ENCODE measurements around the gene RPGRIP1. TPM values are rescaled to one million over a fixed set of nuclear protein-coding genes. Genes with fewer than 3 reads are reported as not detected.
A peak's percentile ranks its signal among the peaks of the same experiment; 100 is the strongest.

The RPGRIP1 gene
- total RNA-seq, 2 experiments from 2014 or later, result not detected

- H3K9me3 Mint-ChIP-seq, result no peaks in the 10 kb centered on the region
- peaks cover 88% of the 10 kb centered on the region for H3K36me3 Mint-ChIP-seq (ENCODE audit: low read depth)
- no peak for TF ChIP-seq CTCF (IDR thresholded peaks at IDR 0.05)
- peak overlapping the region; percentile 100 for H3K27ac Mint-ChIP-seq
- CTCF ChIA-PET, result interaction anchor here (1.2 kb wide), 1 partner anchor 20 kb away, joined by 3 read pairs; no protein-coding TSS in a partner anchor
- peaks cover 76% of the 10 kb centered on the region for H3K4me1 Mint-ChIP-seq (ENCODE audit: low read depth)
- POLR2A ChIA-PET, result interaction anchor here (1.1 to 4.9 kb wide), 5 partner anchors 12 to 120 kb away, joined by 3 to 45 read pairs (median 9); no protein-coding TSS in a partner anchor
- H3K27me3 Mint-ChIP-seq, result no peaks in the 10 kb centered on the region
- intact Hi-C loops (cut with micrococcal nuclease), result loop anchor here (10.0 kb wide), 1 partner anchor 1282 kb away; no protein-coding TSS in a partner anchor
- H3K4me3 Mint-ChIP-seq, result peak overlapping the region; percentile 94
- ATAC-seq (no peak), DNase-seq (no peak)
These were observed 17.5 kb upstream of the RPGRIP1 start for GRCh38 chr14:21262410-21262809.

GRCh38 chr14:21263284-21264024, 16.4 kb upstream of the RPGRIP1 start:
- peaks cover 67% of the 10 kb centered on the region for H3K4me1 Mint-ChIP-seq (ENCODE audit: low read depth)
- no peak for TF ChIP-seq CTCF (IDR thresholded peaks at IDR 0.05)
- peak overlapping the region; percentile 100 for H3K27ac Mint-ChIP-seq
- peak overlapping the region; percentile 94 for H3K4me3 Mint-ChIP-seq
- H3K36me3 Mint-ChIP-seq (ENCODE audit: low read depth), result peaks cover 89% of the 10 kb centered on the region
- H3K27me3 Mint-ChIP-seq, result no peaks in the 10 kb centered on the region
- intact Hi-C loops (cut with micrococcal nuclease), result loop anchor here (10.0 kb wide), 1 partner anchor 1281 kb away; no protein-coding TSS in a partner anchor
- ChIA-PET CTCF (no interaction called here), POLR2A (interaction anchor here (1.1 to 6.4 kb wide), 6 partner anchors 8 to 119 kb away, joined by 4 to 102 read pairs (median 13); no protein-coding TSS in a partner anchor)
- ATAC-seq, result peak; percentile 11
- DNase-seq, result no peak
- no peaks in the 10 kb centered on the region for H3K9me3 Mint-ChIP-seq

GRCh38 chr14:21264025-21264801, 15.7 kb upstream of the RPGRIP1 start:
- no peaks in the 10 kb centered on the region for H3K9me3 Mint-ChIP-seq
- H3K4me3 Mint-ChIP-seq, result peak overlapping the region; percentile 94
- ChIA-PET CTCF (interaction anchor here (1.9 to 2.2 kb wide), 2 partner anchors 9 to 22 kb away, joined by 9 to 15 read pairs; no protein-coding TSS in a partner anchor), POLR2A (interaction anchor here (0.7 to 6.4 kb wide), 12 partner anchors 9 to 1261 kb away, joined by 3 to 102 read pairs (median 8); partner anchors contain the start of gene SUPT16H)
- intact Hi-C loops (cut with micrococcal nuclease), result loop anchor here (10.0 kb wide), 1 partner anchor 1281 kb away; no protein-coding TSS in a partner anchor
- DNase-seq (no peak), ATAC-seq (peak; percentile 68)
- TF ChIP-seq CTCF (IDR thresholded peaks at IDR 0.05), result no peak
- peaks cover 89% of the 10 kb centered on the region for H3K36me3 Mint-ChIP-seq (ENCODE audit: low read depth)
- H3K4me1 Mint-ChIP-seq (ENCODE audit: low read depth), result peaks cover 59% of the 10 kb centered on the region
- peak overlapping the region; percentile 100 for H3K27ac Mint-ChIP-seq
- no peaks in the 10 kb centered on the region for H3K27me3 Mint-ChIP-seq

GRCh38 chr14:21267431-21267845, 12.4 kb upstream of the RPGRIP1 start:
- Mint-ChIP-seq H3K9me3 (no peaks in the 10 kb centered on the region), H3K36me3 (ENCODE audit: low read depth) (peaks cover 67% of the 10 kb centered on the region), H3K27me3 (no peaks in the 10 kb centered on the region), H3K27ac (peak overlapping the region; percentile 100), H3K4me3 (peak overlapping the region; percentile 94), H3K4me1 (ENCODE audit: low read depth) (peaks cover 44% of the 10 kb centered on the region)
- POLR2A ChIA-PET, result interaction anchor here (1.1 to 6.4 kb wide), 10 partner anchors 8 to 243 kb away, joined by 3 to 102 read pairs (median 6); partner anchors contain the start of gene METTL3
- no peak for TF ChIP-seq CTCF (IDR thresholded peaks at IDR 0.05)
- CTCF ChIA-PET, result interaction anchor here (1.0 kb wide), 1 partner anchor 117 kb away, joined by 3 read pairs; no protein-coding TSS in a partner anchor
- ATAC-seq (no peak), DNase-seq (no peak)
- intact Hi-C loops (cut with micrococcal nuclease), result loop anchor here (5.0 to 10.0 kb wide), 2 partner anchors 40 to 1277 kb away; no protein-coding TSS in a partner anchor

Data from activated CD8-positive, alpha-beta T cell treated with anti-CD3 and anti-CD28 coated beads for 36 hours (primary cell).